Erythroblast (primary cell): ENCODE data around the gene WDR82.

Source experiments
- GATA1 ChIP-seq: IDR thresholded peaks from 2 replicates; pipeline ENCODE4 v1.6.1; 2011; ENCODE audit warnings: low read depth, mild to moderate bottlenecking, control low read depth, low read length, moderate library complexity
- POLR2A ChIP-seq: IDR thresholded peaks from 2 replicates; pipeline ENCODE4 v1.6.1; 2011; ENCODE audit warnings: mild to moderate bottlenecking, low read length

DNA sequence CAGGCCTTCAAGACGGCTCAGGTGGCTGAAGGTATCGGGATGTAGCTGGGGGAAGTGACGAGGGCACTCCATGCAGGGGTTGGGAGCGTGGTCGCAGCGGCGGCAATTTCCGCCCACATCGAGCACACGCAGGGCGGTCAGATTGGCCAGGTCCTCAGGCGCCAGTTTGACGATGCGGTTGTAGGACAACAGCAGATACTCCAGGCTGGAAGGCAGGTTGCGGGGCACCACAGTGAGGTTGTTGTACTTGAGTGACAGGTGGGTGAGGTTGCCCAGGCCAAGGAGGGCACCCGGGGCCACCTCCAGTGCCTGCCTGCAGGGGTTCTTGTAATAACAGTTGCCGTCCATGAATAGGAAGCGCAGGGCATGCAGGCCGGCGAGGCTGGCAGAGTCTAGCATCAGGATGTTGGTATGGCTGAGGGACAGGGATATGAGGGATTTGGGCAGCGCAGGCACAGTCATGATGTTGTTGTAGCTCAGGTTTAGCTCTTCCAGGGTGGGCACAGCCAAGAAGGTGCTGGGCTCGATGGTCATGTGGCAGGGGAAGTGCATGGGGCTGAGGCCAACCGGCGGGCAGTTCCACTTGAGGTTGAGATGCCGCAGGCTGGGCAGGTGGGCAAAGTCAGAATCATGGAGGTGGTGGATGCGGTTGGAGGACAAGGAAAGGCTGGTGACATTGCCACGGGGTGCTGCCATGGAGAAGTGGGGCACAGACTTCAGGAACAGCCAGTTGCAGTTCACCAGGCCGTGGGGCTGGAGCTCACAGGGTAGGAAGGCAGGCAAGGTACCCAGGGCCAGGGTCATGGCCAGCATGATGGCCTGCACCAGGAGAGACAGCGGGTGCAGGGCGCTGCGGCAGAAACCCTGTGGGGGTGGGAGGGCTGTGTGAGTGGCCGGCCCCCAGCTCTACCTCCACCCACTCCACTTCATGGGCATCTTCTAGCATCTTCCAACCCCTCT lies 54.7 kb downstream of the WDR82 start:
- TF ChIP-seq POLR2A (no peak), GATA1 (no peak)
